Activated T-helper 17 cell treated with anti-CD3 and anti-CD28 coated beads, Interleukin-2, amount 50 U/mL, for 72 hours (primary cell): Measurements from ENCODE around the gene TMEM8B. TPM values are rescaled to one million over a fixed set of nuclear protein-coding genes. Genes with fewer than 3 reads are reported as not detected.

Experiments used
- ATAC-seq: fragments of 150-1000 bp; cut with Tn5 transposase; replicated peaks from 2 replicates; pipeline ENCODE4 v1.10.0; 2021; ENCODE audit warnings: mild to moderate bottlenecking, moderate library complexity
- H3K27ac Mint-ChIP-seq: one replicate; pipeline ENCODE4 v1.8.0; 2022; ENCODE audit warnings: mixed read lengths
- H3K27me3 Mint-ChIP-seq: one replicate; pipeline ENCODE4 v1.8.0; 2022; ENCODE audit warnings: mixed read lengths
- H3K36me3 Mint-ChIP-seq: one replicate; pipeline ENCODE4 v1.8.0; 2022; ENCODE audit warnings: low read depth, mild to moderate bottlenecking, mixed read lengths
- H3K4me1 Mint-ChIP-seq: one replicate; pipeline ENCODE4 v1.8.0; 2022; ENCODE audit warnings: mixed read lengths
- H3K4me3 Mint-ChIP-seq: one replicate; pipeline ENCODE4 v1.8.0; 2022; ENCODE audit warnings: mild to moderate bottlenecking, mixed read lengths
- H3K9me3 Mint-ChIP-seq: one replicate; pipeline ENCODE4 v1.8.0; 2022; ENCODE audit warnings: mixed read lengths
- total RNA-seq, 2 donors: library from RNA; stranded (reverse); gene quantifications; one replicate each; pipeline ENCODE4 v1.2.3, GENCODE V29; 2022

Gene TMEM8B
- total RNA-seq, 2 donors from 2014 or later: 2.4 to 6.8 TPM

GRCh38 chr9:35822926-35823325 is 6.1 kb upstream of the TMEM8B start:
- ATAC-seq: no peak
- Mint-ChIP-seq H3K36me3 (no peaks in the 10 kb centered on the region), H3K27ac (no peak overlapping the region), H3K27me3 (no peaks in the 10 kb centered on the region), H3K4me1 (no peaks in the 10 kb centered on the region), H3K4me3 (no peak overlapping the region), H3K9me3 (no peaks in the 10 kb centered on the region)

GRCh38 chr9:35826071-35826701 is 2.8 kb upstream of the TMEM8B start:
- Mint-ChIP-seq H3K9me3 (no peaks in the 10 kb centered on the region), H3K36me3 (no peaks in the 10 kb centered on the region), H3K27me3 (no peaks in the 10 kb centered on the region), H3K4me3 (no peak overlapping the region), H3K4me1 (peaks cover 17% of the 10 kb centered on the region), H3K27ac (peak overlapping the region; percentile 4)
- peak; percentile 39 for ATAC-seq

- Mint-ChIP-seq H3K4me1 (peaks cover 17% of the 10 kb centered on the region), H3K9me3 (no peaks in the 10 kb centered on the region), H3K27me3 (no peaks in the 10 kb centered on the region), H3K4me3 (peak overlapping the region; percentile 96), H3K36me3 (no peaks in the 10 kb centered on the region), H3K27ac (peak overlapping the region; percentile 96)
- ATAC-seq: no peak
Observed at GRCh38 chr9:35827486-35827885, 1.5 kb upstream of the TMEM8B start.

- H3K4me1 Mint-ChIP-seq: peaks cover 17% of the 10 kb centered on the region
- no peaks in the 10 kb centered on the region for H3K27me3 Mint-ChIP-seq
- peak; percentile 15 for ATAC-seq
- peak within 1 kb of the TSS; percentile 96 for H3K4me3 Mint-ChIP-seq
- peak within 1 kb of the TSS; percentile 96 for H3K27ac Mint-ChIP-seq
- no peaks in the 10 kb centered on the region for H3K9me3 Mint-ChIP-seq
- H3K36me3 Mint-ChIP-seq: no peaks in the 10 kb centered on the region
Observed at GRCh38 chr9:35828716-35829083, 328 bp upstream of the TMEM8B start, which contains the start of gene FAM221B. FAM221B (minus strand) TSS chr9:35828732; CDS start chr9:35826161, 2,571 bp downstream.

- peaks cover 17% of the 10 kb centered on the region for H3K4me1 Mint-ChIP-seq
- H3K4me3 Mint-ChIP-seq: peak overlapping the region; percentile 96
- H3K27ac Mint-ChIP-seq: peak overlapping the region; percentile 77
- no peak for ATAC-seq
- no peaks in the 10 kb centered on the region for H3K36me3 Mint-ChIP-seq
- no peaks in the 10 kb centered on the region for H3K27me3 Mint-ChIP-seq
- H3K9me3 Mint-ChIP-seq: no peaks in the 10 kb centered on the region
Observed at GRCh38 chr9:35829764-35830096, 702 bp downstream of the TMEM8B start.

GRCh38 chr9:35831040-35831439 is 2.0 kb downstream of the TMEM8B start:
- Mint-ChIP-seq H3K9me3 (no peaks in the 10 kb centered on the region), H3K27ac (no peak overlapping the region), H3K27me3 (no peaks in the 10 kb centered on the region), H3K4me3 (no peak overlapping the region), H3K4me1 (peaks cover 17% of the 10 kb centered on the region), H3K36me3 (no peaks in the 10 kb centered on the region)
- no peak for ATAC-seq

- ATAC-seq: no peak
- Mint-ChIP-seq H3K36me3 (no peaks in the 10 kb centered on the region), H3K9me3 (no peaks in the 10 kb centered on the region), H3K4me3 (no peak overlapping the region), H3K4me1 (peaks cover 17% of the 10 kb centered on the region), H3K27ac (peak overlapping the region; percentile 23), H3K27me3 (no peaks in the 10 kb centered on the region)
Observed at GRCh38 chr9:35832814-35833213, 3.8 kb downstream of the TMEM8B start.

- peak overlapping the region; percentile 17 for H3K27ac Mint-ChIP-seq
- peaks cover 7% of the 10 kb centered on the region for H3K4me1 Mint-ChIP-seq
- no peaks in the 10 kb centered on the region for H3K27me3 Mint-ChIP-seq
- no peak overlapping the region for H3K4me3 Mint-ChIP-seq
- H3K9me3 Mint-ChIP-seq: no peaks in the 10 kb centered on the region
- no peaks in the 10 kb centered on the region for H3K36me3 Mint-ChIP-seq
- ATAC-seq: no peak
Observed at GRCh38 chr9:35834260-35835215, 5.5 kb downstream of the TMEM8B start.

GRCh38 chr9:35835216-35835632 is 6.2 kb downstream of the TMEM8B start:
- no peak overlapping the region for H3K4me3 Mint-ChIP-seq
- no peaks in the 10 kb centered on the region for H3K36me3 Mint-ChIP-seq
- H3K27ac Mint-ChIP-seq: no peak overlapping the region
- no peaks in the 10 kb centered on the region for H3K9me3 Mint-ChIP-seq
- H3K27me3 Mint-ChIP-seq: no peaks in the 10 kb centered on the region
- ATAC-seq: no peak
- peaks cover under 1% of the 10 kb centered on the region for H3K4me1 Mint-ChIP-seq

- H3K4me1 Mint-ChIP-seq: no peaks in the 10 kb centered on the region
- no peak overlapping the region for H3K4me3 Mint-ChIP-seq
- H3K27me3 Mint-ChIP-seq: no peaks in the 10 kb centered on the region
- no peak for ATAC-seq
- no peaks in the 10 kb centered on the region for H3K36me3 Mint-ChIP-seq
- H3K9me3 Mint-ChIP-seq: no peaks in the 10 kb centered on the region
- peak overlapping the region; percentile 22 for H3K27ac Mint-ChIP-seq
Observed at GRCh38 chr9:35835766-35836165, 6.7 kb downstream of the TMEM8B start.

- ATAC-seq: no peak
- H3K9me3 Mint-ChIP-seq: no peaks in the 10 kb centered on the region
- H3K27me3 Mint-ChIP-seq: no peaks in the 10 kb centered on the region
- peak overlapping the region; percentile 22 for H3K27ac Mint-ChIP-seq
- H3K4me1 Mint-ChIP-seq: no peaks in the 10 kb centered on the region
- no peak overlapping the region for H3K4me3 Mint-ChIP-seq
- no peaks in the 10 kb centered on the region for H3K36me3 Mint-ChIP-seq
Observed at GRCh38 chr9:35836595-35836994, 7.6 kb downstream of the TMEM8B start.

- H3K4me3 Mint-ChIP-seq: no peak overlapping the region
- H3K36me3 Mint-ChIP-seq: no peaks in the 10 kb centered on the region
- ATAC-seq: no peak
- H3K27ac Mint-ChIP-seq: peak overlapping the region; percentile 51
- H3K9me3 Mint-ChIP-seq: no peaks in the 10 kb centered on the region
- H3K27me3 Mint-ChIP-seq: no peaks in the 10 kb centered on the region
- H3K4me1 Mint-ChIP-seq: peaks cover 5% of the 10 kb centered on the region
Observed at GRCh38 chr9:35839926-35840325, 10.9 kb downstream of the TMEM8B start.

- Mint-ChIP-seq H3K4me3 (no peak overlapping the region), H3K27ac (no peak overlapping the region), H3K27me3 (no peaks in the 10 kb centered on the region), H3K9me3 (no peaks in the 10 kb centered on the region), H3K4me1 (peaks cover 6% of the 10 kb centered on the region), H3K36me3 (no peaks in the 10 kb centered on the region)
- no peak for ATAC-seq
Observed at GRCh38 chr9:35840881-35841644, 12.0 kb downstream of the TMEM8B start.

GRCh38 chr9:35841645-35841900 is 12.5 kb downstream of the TMEM8B start:
- peaks cover 6% of the 10 kb centered on the region for H3K4me1 Mint-ChIP-seq
- H3K36me3 Mint-ChIP-seq: no peaks in the 10 kb centered on the region
- H3K27ac Mint-ChIP-seq: no peak overlapping the region
- no peaks in the 10 kb centered on the region for H3K9me3 Mint-ChIP-seq
- H3K4me3 Mint-ChIP-seq: no peak overlapping the region
- ATAC-seq: no peak
- H3K27me3 Mint-ChIP-seq: no peaks in the 10 kb centered on the region
